Motor neuron (in vitro differentiated cells): Measurements from ENCODE around the gene VPS13D. TPM values are rescaled to one million over a fixed set of nuclear protein-coding genes. Genes with fewer than 3 reads are reported as not detected.

Experiments used
- ATAC-seq, 8 experiments: fragments of 200-7000 bp; cut with Tn5 transposase; replicated peaks in 6 of 8; 2 replicates each; pipeline ENCODE4 v1.8.0; 2021; ENCODE audit warnings: mild to moderate bottlenecking in 8 of 8, moderate library complexity in 8 of 8
- H3K27ac ChIP-seq, 2 donors: fragments of 250-450 bp; sonication (Bioruptor Pico); 2 replicates each; pipeline ENCODE4 v1.9.0; 2021; ENCODE audit warnings: antibody characterized with exemption in 2 of 2, mild to moderate bottlenecking in 2 of 2, moderate library complexity in 1 of 2
- H3K4me1 ChIP-seq, 2 donors: fragments of 250-450 bp; sonication (Bioruptor Pico); replicated peaks in 1 of 2; 2 replicates each; pipeline ENCODE4 v1.6.1; 2021; ENCODE audit warnings: antibody characterized with exemption in 2 of 2, mild to moderate bottlenecking in 2 of 2, moderate library complexity in 1 of 2
- H3K4me3 ChIP-seq, 5 donors: fragments of 250-450 bp; sonication (Bioruptor Pico); 2 replicates each; pipeline ENCODE4 v1.9.0; 2021; ENCODE audit warnings: antibody characterized with exemption in 5 of 5, mild to moderate bottlenecking in 5 of 5, moderate library complexity in 4 of 5
- WGBS, 10 experiments: fragments of 450-650 bp; shearing (Covaris generic); methylation state at CpG; one replicate each; pipeline ENCODE4 v1.0.0; 2022; 5-methylcytosine and 5-hydroxymethylcytosine counted together
- in situ Hi-C, 9 experiments: fragments of 400-800 bp; cut with MboI; loops; one replicate each; pipeline ENCODE4 v1.15.0; 2021; ENCODE audit warnings: low sequenced_read_pairs in 9 of 9, low pct_unique_long_range_greater_than_20kb in 2 of 9; ENCODE audit not compliant: unreplicated experiment in 9 of 9
- total RNA-seq, 8 experiments: library from RNA; unstranded; fragments of 300-600 nt; gene quantifications; 2 replicates each; pipeline versions ENCODE4 v1.2.3 to v1.2.4, GENCODE V29; 2022

The VPS13D gene
- total RNA-seq, 8 experiments from 2014 or later: 18.7 to 130 (median 34.7) TPM

DNA sequence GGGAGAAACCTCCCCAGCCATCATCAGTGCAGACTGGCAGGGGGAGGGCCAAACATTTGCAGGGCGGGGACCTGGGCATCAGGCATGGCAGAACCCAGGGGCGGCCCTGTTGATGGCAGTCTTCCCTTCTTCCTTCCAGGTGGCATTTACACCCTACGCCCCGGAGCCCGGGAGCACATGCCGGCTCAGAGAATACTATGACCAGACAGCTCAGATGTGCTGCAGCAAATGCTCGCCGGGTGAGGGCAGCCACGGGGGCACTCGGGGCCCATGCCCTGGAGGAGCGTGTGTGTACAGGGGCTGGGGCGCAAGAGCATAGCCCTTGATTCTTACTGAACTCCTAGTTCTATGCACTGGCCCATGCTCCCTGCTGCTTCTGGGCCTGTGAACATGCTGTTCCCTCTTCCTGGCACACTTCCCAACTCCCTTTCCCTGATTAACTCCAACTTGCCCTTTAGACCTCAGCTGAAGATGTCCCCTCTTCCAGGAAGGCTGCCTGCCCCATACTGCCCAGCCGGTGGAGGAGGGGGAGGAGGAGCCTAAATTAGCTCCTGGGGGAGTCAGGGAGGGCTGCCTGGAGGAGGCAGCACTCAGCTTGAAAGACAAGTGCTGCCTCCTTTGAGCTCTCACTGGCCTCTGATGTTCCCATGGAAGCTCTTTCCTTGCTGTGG, 41.0 kb upstream of the VPS13D start:
- 67 to 100% (median 86%) methylated on average over 1 to 5 of the region's 13 CpGs; no CpG with 5 or more reads in 6 of the 10 experiments for WGBS, 10 experiments
- in situ Hi-C loops: no loop called here
- ATAC-seq: no peak

GRCh38 chr1:12189328-12189682, 40.5 kb upstream of the VPS13D start:
- H3K27ac ChIP-seq: no peak overlapping the region
- in situ Hi-C loops: no loop called here
- no peak overlapping the region for H3K4me3 ChIP-seq
- no peak for ATAC-seq
- H3K4me1 ChIP-seq: peaks cover 20 to 23% of the 10 kb centered on the region in 2 donors
- WGBS, 10 experiments: 38 to 100% (median 63%) methylated on average over 1 to 4 of the region's 5 CpGs; no CpG with 5 or more reads in 3 of the 10 experiments

More for the DNA sequence above, 41.0 kb upstream of the VPS13D start:
- Histone ChIP-seq H3K4me1 (peaks cover 26 to 28% of the 10 kb centered on the region in 2 donors), H3K27ac (no peak overlapping the region), H3K4me3 (no peak overlapping the region)

GRCh38 chr1:12191242-12192032, 38.4 kb upstream of the VPS13D start:
- Histone ChIP-seq H3K27ac (no peak overlapping the region), H3K4me1 (peaks cover 0 to 2% of the 10 kb centered on the region in 2 donors), H3K4me3 (no peak overlapping the region)
- peak in 3 of 8 experiments; percentile 15 to 19 (median 15) for ATAC-seq
- in situ Hi-C loops: no loop called here
- WGBS, 10 experiments: 78 to 94% (median 88%) methylated on average over 1 to 18 of the region's 58 CpGs; no CpG with 5 or more reads in 5 of the 10 experiments

DNA sequence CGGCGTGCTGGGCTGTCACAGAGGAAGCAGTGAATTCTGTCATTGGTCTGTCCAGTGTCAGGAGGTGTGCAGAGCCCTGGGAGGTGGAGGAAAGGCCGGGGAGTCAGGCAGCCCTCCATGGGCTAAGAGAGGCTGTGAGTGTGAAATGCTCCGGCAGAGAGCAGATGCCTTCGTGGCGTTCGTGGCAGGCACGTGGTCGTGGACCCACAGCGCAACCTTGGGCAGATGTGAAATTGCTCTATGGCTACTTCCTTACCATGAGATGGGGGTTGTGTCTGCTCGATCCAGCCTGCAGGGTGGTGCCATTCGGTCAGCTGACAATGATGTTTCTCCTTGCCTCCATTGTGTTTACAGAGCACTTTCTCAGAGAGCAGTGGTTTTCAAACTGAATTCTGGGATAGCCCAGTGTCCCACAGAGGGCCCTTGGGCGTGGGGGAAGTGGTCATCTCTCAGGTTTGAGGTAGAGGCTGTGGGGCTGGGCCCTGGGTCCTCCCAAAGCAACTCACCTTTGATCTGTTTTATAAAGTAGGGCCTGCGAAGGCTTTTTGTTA, 35.1 kb upstream of the VPS13D start:
- 40 to 100% (median 94%) methylated on average over 1 to 11 of the region's 14 CpGs; no CpG with 5 or more reads in 2 of the 10 experiments for WGBS, 10 experiments

GRCh38 chr1:12195416-12195815, 34.4 kb upstream of the VPS13D start:
- H3K4me1 ChIP-seq: peaks cover 7 to 18% of the 10 kb centered on the region in 2 donors
- ATAC-seq: no peak
- WGBS, 10 experiments: 75 to 100% (median 94%) methylated on average over 1 to 3 of the region's 3 CpGs; no CpG with 5 or more reads in 4 of the 10 experiments

More for the DNA sequence above, 35.1 kb upstream of the VPS13D start:
- Histone ChIP-seq H3K4me3 (no peak overlapping the region), H3K4me1 (peaks cover 7 to 11% of the 10 kb centered on the region in 2 donors), H3K27ac (no peak overlapping the region)
- in situ Hi-C loops: no loop called here
- ATAC-seq: no peak

GRCh38 chr1:12196641-12197482, 33.0 kb upstream of the VPS13D start:
- H3K4me1 ChIP-seq: peaks cover 7 to 20% of the 10 kb centered on the region in 2 donors
- H3K27ac ChIP-seq: no peak overlapping the region
- no peak overlapping the region for H3K4me3 ChIP-seq
- peak in 5 of 8 experiments; percentile 35 to 57 (median 48) for ATAC-seq
- in situ Hi-C loops: no loop called here
- WGBS, 10 experiments: 67 to 88% (median 76%) methylated on average over 2 to 17 of the region's 20 CpGs; no CpG with 5 or more reads in 1 of the 10 experiments

More at GRCh38 chr1:12195416-12195815, 34.4 kb upstream of the VPS13D start:
- Histone ChIP-seq H3K4me3 (no peak overlapping the region), H3K27ac (no peak overlapping the region)
- in situ Hi-C loops: no loop called here

DNA sequence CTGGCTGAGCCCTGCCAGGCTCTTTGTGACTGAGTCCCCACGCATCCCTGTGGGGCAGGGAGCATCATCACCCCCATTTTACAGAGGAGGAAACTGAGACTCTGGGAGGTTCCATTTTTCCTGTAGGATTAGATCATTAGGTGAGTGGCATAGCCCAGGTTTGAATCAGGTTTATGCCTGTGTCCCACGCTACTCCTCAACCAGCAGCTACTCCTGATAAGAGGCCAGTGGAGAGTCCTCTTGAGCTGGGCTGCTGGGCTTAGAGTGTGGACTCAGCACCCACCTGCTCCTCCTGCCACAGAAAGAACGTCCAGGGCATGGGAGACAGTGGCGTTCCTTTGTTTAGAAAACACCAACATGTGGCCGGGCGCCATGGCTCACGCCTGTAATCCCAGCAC, 32.3 kb upstream of the VPS13D start:
- ATAC-seq: no peak
- H3K4me3 ChIP-seq: no peak overlapping the region
- in situ Hi-C loops: no loop called here
- H3K27ac ChIP-seq: no peak overlapping the region
- H3K4me1 ChIP-seq: peaks cover 7 to 20% of the 10 kb centered on the region in 2 donors
- 20 to 100% (median 87%) methylated on average over 1 to 6 of the region's 7 CpGs; no CpG with 5 or more reads in 4 of the 10 experiments for WGBS, 10 experiments

GRCh38 chr1:12200208-12200607, 29.6 kb upstream of the VPS13D start:
- Histone ChIP-seq H3K4me1 (peaks cover 7 to 20% of the 10 kb centered on the region in 2 donors), H3K27ac (no peak overlapping the region), H3K4me3 (no peak overlapping the region)
- in situ Hi-C loops: loop anchor here in 5 of 9 experiments (10.0 to 25.0 kb wide), 3 partner anchors 75 to 363 kb away; partner anchors contain the start of gene NPPA (in 1 of the 5)
- ATAC-seq: peak in 5 of 8 experiments; percentile 37 to 63 (median 42)
- WGBS, 10 experiments: 43 to 100% (median 67%) methylated on average over 1 to 7 of the region's 7 CpGs; no CpG with 5 or more reads in 3 of the 10 experiments

DNA sequence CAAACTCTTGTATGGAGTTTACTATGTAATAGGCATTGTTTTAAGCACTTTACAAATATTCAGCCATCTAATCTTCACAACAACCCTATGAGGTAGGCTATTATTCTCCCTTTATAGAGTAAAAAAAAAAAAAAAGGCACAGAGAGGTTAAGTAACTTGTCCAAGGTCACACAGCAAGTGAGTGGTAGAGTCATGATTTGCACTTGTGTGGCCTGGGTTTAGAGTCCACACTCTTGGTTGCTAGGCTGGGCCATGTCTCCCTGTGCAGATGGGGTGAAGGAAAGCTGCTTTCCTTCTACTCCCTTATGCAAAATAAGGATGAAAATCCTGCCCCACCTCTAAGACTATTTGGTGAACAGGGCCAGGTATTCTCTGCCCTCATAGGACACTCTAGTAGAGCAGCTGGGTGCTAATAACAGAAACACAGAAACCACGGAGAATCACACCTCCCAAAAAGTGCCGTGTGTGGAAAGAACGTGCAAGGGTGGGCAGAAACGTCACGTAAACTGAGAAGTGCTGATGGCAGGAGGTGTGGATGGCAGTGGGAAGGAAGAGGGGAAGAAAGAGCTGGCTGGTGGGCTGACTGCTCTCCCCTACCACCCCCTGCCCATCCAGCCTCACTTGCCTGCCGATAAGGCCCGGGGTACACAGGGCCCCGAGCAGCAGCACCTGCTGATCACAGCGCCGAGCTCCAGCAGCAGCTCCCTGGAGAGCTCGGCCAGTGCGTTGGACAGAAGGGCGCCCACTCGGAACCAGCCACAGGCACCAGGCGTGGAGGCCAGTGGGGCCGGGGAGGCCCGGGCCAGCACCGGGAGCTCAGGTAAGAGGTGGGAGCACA, 28.3 kb upstream of the VPS13D start:
- in situ Hi-C loops: loop anchor here in 5 of 9 experiments (10.0 to 25.0 kb wide), 3 partner anchors 77 to 364 kb away; partner anchors contain the start of gene NPPA (in 1 of the 5)

DNA sequence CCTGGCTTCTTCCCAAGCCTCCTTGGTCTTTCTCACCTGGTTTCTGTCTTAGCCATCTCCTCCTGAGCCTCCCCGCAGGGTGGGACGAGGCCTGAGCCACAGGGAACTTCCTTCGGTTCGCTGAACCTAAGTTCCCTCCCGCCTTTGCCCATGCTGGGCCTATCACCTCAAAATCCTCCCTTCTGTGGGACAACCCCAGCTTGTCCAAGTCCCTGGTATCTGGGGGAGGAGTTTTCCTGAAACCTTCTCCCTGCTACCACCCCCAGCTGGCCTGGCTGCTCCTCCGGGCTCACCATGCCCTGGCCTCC, 27.7 kb upstream of the VPS13D start:
- in situ Hi-C loops: loop anchor here in 5 of 9 experiments (10.0 to 25.0 kb wide), 3 partner anchors 77 to 365 kb away; partner anchors contain the start of gene NPPA (in 1 of the 5)
- ATAC-seq: no peak
- Histone ChIP-seq H3K4me3 (no peak overlapping the region), H3K27ac (no peak overlapping the region), H3K4me1 (peaks cover 7 to 20% of the 10 kb centered on the region in 2 donors)
- 71 to 100% (median 86%) methylated on average over 1 to 6 of the region's 6 CpGs; no CpG with 5 or more reads in 7 of the 10 experiments for WGBS, 10 experiments

More for the DNA sequence above, 28.3 kb upstream of the VPS13D start:
- Histone ChIP-seq H3K4me1 (peaks cover 7 to 20% of the 10 kb centered on the region in 2 donors), H3K4me3 (no peak overlapping the region), H3K27ac (no peak overlapping the region)
- WGBS, 10 experiments: 90 to 100% (median 94%) methylated on average over 2 to 10 of the region's 18 CpGs; no CpG with 5 or more reads in 3 of the 10 experiments
- peak in 2 of 8 experiments; percentile 27 to 78 for ATAC-seq

DNA sequence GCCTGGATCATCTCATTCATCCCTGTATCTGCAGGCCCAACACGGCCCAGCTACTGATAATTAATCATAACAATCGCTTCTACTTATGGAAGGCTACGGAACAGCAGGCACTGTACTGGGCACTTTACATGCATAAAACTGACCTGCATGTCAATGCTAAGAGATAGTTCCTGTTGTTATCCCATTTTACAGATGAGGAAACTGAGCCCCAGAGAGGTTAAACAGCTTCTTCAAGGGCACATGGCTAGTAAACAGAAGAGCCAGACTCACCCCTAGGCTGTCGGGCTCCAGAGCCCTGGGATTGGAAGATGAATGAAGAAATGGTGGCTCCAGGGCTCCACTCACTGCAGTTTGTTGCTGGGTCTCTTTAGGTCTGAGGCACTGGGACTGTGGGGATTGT, 27.3 kb upstream of the VPS13D start:
- H3K4me3 ChIP-seq: no peak overlapping the region
- peaks cover 7 to 20% of the 10 kb centered on the region in 2 donors for H3K4me1 ChIP-seq
- in situ Hi-C loops: loop anchor here in 5 of 9 experiments (10.0 to 25.0 kb wide), 3 partner anchors 78 to 365 kb away; partner anchors contain the start of gene NPPA (in 1 of the 5)
- 62 to 100% (median 89%) methylated on average over 1 to 4 of the region's 4 CpGs; no CpG with 5 or more reads in 2 of the 10 experiments for WGBS, 10 experiments
- ATAC-seq: no peak
- H3K27ac ChIP-seq: no peak overlapping the region
